HL-60/S4 (cell line): ENCODE results near the gene RAD51B.

Experiments used
- in situ Hi-C: fragments of 300-500 bp; cut with MboI; formaldehyde crosslinking; loops from 2 replicates; pipeline ENCODE4 v1.14.3; 2022; ENCODE audit warnings: low sequenced_read_pairs

Gene RAD51B

DNA sequence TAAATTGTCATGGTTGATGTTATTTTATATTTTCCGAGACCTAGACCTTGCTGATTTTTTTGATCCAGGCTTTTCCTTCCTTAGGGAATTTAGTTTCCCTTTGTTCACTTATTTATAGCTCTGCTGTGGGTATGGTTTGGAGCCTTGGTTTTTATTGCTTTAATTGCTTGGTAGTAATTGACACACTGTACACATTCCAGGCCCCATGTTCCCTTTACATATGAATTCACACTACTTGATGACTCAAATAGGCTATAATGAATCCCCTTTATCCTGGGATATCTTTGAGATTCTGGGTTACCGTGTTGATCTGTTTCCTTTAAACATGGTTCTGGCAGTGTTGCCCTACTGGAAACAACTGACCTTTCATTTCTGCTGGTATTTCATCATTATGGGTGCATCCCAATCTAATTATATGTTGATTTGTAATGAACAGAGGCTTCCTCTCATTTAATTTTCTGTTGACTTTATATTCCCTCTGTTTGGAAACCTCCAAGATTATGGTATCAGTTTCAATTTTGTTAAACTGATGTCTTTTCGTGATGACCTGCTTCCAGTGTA lies 424.0 kb downstream of the RAD51B start:
- in situ Hi-C loops, result loop anchor here (25.0 kb wide), 1 partner anchor 569 kb away; no protein-coding TSS in a partner anchor

DNA sequence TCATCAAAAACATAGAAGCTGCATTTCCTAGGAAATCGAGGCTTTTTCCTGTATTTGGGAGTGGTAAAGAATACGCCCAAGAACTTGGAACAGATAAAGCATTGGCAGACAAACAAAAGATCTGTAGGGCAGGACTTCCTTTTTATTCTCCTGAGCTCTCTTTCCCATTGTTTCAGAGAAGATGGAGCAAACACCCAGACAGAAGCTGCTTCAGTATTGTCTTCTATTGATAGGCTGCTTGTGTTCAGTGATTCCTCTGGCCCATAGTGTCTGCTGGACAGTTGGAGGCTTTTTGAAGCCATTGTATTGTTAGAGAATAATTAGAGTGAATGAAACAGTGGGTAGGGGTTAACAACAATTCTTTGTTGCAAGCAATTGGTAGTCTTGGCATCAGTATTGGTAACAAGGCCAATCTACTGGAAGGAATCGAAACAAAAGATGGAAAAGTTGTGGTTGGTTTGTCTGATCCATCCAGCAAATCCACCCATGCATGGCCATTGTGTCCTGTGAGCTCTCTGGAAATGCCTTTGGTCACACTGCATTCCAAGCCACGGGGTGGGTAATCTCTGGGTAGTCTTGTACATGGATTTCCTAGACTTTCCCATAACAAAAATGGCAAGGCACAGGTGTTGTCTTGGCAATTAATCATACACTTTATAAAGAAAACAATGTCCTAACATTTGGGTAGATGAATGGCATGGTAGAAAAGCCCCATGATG lies 424.8 kb downstream of the RAD51B start:
- in situ Hi-C loops, result loop anchor here (25.0 kb wide), 1 partner anchor 568 kb away; no protein-coding TSS in a partner anchor

DNA sequence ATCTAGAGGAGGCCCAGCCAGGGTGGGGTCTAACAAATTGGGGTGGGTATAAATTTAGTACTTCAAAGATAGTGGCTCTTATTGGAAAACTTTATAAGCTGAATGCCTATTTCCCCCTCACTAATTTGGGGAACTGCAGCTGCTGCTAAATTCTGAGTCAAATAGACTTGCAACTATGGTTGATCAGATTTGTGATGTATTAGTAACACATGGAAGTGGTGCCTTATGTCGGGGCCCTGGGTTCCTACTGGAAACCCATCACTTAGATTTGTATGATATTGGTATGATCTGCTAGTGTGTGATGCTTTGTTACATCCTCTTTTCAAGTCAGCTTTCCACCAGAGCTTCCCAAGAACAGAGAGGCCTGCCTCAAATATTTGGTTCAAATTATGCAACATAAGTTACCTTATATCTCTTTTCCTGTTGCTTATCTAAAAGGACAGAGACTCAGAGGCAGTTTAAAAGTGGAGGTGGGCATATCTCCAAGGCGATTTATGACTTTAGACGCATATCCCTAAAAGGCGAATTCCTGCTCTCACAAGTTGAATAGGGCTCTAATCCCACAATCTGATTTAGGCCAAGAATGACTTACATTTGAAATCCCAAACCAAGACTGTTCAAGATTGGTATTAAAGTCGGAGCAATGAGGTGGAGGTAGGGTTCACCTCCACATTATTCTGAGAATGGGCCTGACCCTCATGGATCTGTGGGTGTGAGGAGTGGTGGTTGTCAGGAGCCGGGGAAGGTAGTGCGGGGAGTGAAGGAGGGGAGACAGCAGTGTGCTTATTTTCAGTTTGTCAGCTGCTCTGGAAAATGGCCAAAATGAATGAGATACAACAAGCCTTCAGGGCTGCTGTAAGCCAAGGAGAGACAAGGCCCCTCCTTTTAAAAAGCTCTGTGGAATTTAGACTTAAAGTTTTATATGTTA lies 425.8 kb downstream of the RAD51B start:
- in situ Hi-C loops, result loop anchor here (25.0 kb wide), 1 partner anchor 567 kb away; no protein-coding TSS in a partner anchor

DNA sequence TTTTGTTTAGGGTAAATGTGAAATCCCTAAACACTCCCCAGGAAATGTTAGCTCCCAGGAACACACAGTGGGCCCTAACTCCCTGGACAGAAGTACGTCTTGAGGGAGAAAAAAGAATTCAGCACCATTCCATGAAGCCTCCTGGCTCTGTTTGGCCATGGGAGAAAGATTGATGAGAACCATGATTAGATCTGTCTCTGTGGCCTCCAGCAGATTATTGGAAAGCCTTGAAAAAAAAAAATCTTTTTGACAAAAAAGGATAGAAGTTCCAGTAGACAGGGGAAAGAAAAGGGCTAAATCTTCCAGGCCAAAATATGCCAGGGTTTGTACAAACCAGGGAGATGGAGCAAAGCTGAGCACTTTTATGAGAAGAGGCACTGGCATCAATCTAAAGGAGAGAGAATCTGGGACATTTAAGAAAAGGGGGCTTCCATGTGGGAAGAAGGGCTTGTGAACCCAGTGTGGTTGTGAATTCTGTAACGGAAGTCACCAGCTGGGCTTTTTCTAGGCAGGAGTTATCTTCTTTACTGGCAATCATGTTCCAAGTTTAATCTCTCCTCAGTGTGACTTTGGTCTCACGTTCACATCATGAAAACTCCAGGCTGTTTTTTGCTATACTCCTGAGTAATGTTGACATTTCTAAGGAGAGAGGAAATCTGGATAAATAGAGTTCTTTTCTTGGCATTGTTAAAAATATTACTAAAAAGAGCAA lies 426.7 kb downstream of the RAD51B start:
- in situ Hi-C loops, result loop anchor here (25.0 kb wide), 1 partner anchor 566 kb away; no protein-coding TSS in a partner anchor

DNA sequence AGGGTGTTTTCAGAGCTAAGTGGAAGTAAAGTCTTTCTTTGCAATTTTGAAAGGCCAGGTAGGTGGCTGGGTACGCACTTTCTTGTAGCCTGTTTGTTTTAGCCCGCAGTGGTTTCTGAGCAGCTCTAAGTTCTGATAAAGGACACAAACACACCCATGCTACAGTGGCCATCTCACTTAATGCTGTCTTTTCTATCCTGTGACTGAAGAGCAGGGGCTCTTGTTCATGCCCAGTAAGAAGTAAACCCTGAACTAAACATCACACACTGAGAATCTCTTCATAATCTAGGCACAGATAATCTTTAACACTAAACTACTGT lies 427.2 kb downstream of the RAD51B start:
- in situ Hi-C loops, result loop anchor here (25.0 kb wide), 1 partner anchor 566 kb away; no protein-coding TSS in a partner anchor

DNA sequence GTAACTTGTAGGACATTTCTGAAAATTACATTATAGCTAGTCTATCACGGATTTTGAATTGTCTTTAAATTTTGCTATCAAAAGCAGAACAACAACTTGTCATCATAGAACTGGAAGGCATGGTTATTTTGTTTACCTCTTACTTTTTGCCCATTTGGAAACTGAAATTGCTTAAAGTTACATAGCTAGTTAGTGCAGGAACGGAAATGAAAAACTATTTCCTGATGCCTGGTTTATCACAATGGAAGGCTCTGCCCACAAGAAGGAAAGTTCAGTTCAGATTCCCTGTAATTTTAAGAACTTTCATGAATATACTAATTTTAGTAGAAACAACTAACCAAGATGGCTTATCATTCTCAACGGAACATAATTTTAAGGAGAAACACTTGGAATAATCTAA lies 427.7 kb downstream of the RAD51B start:
- in situ Hi-C loops, result loop anchor here (25.0 kb wide), 1 partner anchor 565 kb away; no protein-coding TSS in a partner anchor

DNA sequence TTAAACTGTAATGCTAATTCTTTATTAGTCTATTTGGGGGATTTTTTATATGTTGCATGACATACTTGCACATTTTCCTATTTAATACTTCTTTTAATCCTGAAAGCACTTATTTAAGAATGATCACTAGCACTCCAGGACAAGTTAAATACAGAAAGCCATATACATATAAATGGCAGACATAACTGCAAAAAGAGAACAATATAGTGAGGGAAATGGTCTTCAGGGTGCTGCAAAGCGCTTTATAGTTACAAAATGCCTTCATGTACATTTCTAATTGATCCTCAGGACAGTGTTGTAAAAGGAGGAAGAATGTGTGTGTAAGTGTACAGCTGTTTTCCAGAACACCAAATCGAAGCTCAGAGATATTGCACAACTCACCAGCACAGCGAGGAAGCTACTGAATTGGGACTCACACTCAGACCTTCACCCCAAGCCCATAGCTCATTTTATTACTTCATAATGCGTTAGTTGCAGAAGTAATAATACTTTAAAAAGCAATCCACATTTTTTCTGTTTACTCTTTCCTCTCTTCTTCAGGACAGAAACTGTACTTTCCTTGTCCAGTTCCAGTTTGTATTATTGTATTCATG lies 428.2 kb downstream of the RAD51B start:
- in situ Hi-C loops, result loop anchor here (25.0 kb wide), 1 partner anchor 565 kb away; no protein-coding TSS in a partner anchor

DNA sequence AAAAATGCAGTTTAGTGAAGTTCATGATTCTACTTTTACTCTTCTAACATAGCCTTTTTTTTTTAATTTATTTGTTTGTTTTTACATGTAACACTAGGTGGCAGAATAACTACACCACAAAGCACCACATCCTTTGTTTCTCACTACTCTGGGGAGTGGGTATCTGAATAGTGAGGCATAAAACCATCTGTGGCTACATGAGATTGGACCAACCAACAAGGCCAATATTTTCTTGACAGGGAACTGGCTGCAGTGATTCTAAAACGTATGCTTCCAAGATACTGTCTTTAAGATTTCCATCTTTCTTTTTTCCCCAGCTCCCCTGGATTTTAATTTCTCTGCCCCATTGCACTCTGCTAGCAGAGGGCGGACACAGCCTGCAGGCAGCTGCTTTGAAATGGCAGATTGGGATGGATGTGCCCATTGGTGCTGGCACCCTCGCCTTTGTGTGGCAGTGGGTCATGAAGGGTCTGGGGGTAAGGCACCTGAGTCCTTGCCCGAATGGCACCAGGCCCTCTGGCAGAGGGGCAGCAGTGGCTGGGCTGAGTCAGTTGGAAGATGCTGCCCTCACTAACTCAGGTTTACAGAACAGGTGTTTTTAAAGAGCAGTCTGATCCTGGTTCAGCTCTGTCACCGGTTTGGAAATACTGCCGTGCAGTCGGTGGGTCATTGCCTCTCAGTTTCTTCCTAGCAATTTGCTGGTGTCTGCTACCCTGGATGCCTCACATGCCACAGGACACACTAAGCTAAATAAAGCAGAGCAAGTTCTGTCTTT lies 429.1 kb downstream of the RAD51B start:
- in situ Hi-C loops, result loop anchor here (25.0 kb wide), 1 partner anchor 564 kb away; no protein-coding TSS in a partner anchor

DNA sequence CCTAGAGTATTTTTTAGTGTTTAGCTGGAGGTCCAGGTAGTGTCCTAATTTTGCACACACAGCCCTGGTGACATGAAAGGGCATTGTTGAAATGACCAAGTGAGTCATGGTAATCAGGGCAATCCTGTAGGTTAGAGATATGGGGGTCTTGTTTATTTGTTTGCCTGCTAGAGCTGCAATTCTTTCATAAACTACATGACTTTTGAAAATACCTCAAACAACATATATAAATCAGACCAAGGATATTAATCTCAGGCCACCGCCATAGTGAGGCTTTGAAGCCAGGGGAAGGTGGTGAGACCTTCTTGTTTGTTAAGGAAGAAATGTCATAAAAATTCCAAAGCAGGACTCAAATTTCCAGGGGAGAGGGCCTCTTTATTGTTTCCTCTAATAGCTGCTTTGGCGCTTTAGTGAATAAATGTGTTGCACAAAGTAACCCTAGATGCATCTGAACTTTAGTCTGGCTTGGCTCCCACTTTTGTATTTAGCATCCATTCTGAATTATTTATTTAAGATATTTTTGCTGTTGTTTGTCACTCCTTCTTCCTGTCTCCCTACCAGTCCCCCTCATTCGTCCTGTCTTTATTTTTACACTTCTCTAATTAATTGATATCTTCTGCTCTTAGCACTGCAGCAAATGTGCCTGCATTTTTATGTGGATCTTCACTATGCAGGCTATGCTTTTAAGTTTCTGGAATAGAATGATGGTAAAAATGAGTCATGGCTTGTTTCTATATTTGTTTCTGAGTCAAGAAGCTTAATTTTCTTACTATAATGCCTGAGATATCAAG lies 430.3 kb downstream of the RAD51B start:
- in situ Hi-C loops, result loop anchor here (25.0 kb wide), 1 partner anchor 562 kb away; no protein-coding TSS in a partner anchor

DNA sequence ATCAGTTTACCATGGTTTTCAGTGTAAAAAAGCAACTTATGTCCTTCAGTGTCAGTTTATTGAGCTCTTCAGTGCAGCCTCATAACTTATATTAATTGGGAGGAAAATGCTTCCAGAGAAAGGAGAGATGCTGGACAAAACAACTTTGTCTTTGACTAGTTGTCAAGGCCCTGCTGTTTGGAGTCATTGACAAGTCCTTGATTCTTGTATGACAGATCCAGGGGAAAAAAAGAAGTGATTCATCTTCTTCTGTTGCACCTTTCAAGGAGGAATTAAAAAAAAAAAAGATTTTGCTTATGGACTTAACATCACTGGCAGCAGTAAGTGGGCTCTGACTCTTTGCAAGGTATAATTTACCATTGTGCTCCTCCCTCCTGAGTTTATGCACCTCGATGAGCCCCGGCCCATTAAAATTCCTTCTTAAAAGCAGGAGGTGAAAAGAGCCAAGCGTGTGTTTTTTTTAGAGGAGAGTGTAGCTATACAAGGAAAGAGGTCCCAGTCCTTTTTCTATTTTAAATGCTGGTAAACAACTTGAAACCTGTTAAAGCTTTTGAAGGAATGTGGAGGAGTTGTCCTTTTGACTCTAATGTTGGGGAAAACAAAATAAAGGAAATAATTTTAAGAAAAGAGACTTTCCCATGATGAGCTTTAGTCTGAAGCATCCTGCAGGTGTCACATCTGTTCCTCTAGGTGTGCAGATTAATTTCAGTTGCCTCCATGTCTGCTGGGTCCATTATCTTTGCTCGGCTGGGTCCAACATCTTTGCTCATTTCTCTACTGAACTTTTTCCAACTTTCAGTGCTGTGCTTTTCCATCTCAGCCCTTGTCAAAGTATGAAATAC lies 431.6 kb downstream of the RAD51B start:
- in situ Hi-C loops, result no loop called here

DNA sequence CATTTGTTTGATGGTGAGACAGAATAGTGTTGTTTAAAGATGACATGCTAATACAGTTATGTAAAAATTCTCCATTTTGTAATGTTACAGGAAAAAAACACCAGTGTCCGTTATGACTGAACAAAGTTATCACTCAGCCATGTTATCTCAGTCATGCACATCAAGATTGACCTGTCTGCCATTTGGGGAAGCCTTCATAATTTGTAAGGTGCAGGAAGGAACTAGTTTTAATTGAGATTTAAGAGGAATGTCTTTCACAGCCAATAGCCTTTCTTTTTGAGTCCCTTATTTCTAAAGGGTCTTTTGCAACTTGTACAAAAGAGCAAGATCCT lies 432.2 kb downstream of the RAD51B start:
- in situ Hi-C loops, result no loop called here

DNA sequence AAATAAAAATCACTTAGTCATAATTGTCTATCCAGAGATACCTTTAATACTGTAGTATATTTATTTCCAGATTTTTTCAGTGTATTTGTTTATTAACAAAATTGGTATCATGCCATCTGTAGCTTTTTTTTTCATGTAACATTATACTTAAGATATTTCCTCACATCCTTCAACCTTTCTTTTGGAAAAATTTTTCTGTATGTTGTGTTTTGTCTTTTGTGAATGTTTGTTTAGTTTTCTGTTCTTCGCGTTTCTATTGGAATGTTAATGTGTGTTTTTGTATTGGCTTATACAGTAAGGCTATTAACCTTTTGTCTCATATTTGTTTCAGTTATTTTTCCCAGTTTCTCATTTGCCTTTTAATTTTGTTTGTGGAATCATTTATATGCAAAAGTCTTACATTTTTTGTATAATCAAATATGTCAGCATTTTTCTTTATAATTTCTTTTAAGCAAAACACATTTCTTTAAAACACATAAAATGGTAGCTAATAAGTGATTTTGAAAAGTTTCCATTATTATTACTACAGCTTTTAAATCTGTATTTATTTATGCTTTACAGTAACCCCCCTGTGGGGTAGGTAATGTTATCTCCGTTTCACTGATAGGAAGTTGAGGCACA lies 433.7 kb downstream of the RAD51B start:
- in situ Hi-C loops, result no loop called here

DNA sequence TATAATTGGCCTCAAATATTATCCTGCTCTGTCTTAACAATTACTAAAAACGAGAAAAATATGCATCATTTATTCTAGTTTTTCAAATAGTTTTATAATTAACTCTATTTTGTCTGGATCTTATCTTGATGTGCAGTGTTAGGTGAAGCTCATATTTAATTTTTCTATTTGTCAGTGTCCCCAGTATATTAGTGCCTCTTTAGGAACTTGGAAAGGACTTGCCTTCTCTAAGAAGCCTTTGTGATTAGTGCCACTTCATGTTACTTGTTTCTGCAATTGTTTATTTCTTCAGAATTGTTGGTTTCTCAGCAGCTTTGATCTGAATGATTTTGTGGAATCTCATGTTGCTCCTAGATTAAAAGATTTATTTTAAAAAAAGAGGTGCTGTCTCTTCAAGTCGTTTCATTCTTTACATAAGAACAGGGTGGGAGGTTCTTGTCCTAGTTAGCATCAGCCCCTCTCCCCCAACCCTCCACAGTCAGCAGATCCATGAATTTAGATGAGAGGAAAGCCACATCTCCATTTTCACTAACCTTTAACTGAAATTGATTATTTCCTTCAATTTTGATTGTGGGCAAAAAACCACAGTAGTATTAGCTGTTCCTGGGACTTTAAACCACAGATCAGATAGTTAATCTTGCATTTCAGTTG lies 434.4 kb downstream of the RAD51B start:
- in situ Hi-C loops, result no loop called here

DNA sequence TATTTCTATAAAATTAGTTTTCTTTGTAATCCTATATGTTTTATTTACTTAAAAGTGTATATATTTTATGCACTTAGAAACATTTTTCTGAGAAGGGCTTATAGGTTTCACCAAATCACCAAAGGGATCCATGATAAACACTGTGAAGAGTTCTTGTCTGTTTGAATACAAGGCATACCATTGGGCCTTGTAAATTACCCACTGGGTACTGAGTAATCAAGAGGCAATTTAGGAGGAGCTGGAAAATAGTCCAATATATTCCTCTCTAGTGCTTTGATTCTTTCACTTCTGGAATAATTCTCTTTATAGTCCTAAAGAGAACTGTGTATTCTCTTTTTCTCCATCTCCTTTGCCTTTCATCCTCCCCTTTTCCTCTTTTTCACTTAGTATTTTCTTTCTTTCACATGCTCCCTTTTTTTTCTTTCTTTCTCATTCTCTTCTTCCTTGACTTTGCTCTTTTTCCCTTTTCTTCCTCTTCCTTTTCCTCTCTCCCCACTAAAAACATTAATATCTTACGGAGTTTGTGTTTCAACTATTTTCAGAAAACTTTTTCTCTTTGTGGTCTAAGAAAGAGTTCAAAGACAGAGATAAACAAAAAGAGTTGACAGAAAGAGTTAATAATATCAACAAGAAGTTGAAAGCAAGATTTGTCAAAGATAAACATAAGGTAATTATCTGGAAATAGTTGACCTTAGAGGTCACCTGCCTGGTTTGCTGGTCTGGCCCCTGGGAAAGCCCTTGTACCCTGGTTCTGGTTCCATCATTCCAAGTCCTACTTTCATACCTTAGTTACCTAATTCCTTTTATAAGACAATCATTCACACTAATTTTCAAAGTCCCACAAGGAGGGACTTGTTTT lies 435.3 kb downstream of the RAD51B start:
- in situ Hi-C loops, result no loop called here

DNA sequence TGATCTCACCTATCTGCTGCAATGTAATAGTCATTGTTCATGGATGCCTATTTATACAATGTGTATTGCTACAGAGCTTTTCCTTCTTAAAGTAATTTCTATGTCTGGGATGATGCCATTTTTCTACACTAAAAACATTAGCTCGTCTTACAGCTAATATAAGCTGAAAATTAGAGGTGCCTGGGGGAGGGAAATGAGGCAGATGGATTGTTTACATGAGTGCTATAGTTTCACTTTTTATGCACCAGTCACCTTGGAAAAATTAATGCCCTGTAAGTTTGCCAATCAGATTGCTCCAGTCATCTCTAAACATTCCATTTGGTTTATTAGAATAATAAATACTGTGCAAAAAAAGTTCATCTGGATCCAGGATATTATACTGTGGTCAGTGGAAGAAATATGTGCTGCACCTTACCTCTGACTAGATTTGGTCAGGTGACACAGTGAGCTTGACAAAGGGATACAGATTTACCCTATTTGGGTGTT lies 436.2 kb downstream of the RAD51B start:
- in situ Hi-C loops, result no loop called here

DNA sequence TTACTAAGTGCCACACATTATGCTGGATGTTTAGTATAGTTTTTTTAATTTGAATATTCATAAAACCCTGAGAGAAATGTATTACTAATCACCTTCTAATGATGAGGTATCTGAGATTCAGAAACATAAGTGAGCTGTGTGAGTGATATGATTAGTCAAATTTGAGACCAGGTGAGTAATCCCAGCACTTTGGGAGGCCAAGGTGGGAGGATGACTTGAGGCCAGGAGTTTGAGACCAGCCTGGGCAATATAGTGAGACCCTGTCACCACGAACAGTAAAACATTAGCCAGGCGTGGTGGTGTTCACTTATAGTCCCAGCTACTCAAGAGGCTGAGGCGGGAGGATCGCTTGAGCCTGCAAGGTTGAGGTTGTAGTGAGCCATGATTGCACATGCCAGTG lies 438.4 kb downstream of the RAD51B start:
- in situ Hi-C loops, result no loop called here
